A673 (cell line): Measurements from ENCODE around the gene MTFR1L.

ENCODE experiments used
- EZH2 ChIP-seq: fragments of 200-600 bp; sonication (generic); IDR thresholded peaks from 2 replicates; pipeline ENCODE4 v1.6.1; 2017; ENCODE audit warnings: borderline replicate concordance, low read depth, mild to moderate bottlenecking, mixed read lengths, antibody characterized with exemption, low read length; ENCODE audit not compliant: poor library complexity, severe bottlenecking
- TF ChIP-seq, protein P1 (sequence below): fragments of 300-800, 200-600 bp; sonication (generic); conservative IDR thresholded peaks from 2 replicates; pipeline ENCODE4 v1.5.1; 2017; ENCODE audit warnings: low read depth, mild to moderate bottlenecking, antibody characterized with exemption, low read length, moderate library complexity, mixed read lengths

DNA sequence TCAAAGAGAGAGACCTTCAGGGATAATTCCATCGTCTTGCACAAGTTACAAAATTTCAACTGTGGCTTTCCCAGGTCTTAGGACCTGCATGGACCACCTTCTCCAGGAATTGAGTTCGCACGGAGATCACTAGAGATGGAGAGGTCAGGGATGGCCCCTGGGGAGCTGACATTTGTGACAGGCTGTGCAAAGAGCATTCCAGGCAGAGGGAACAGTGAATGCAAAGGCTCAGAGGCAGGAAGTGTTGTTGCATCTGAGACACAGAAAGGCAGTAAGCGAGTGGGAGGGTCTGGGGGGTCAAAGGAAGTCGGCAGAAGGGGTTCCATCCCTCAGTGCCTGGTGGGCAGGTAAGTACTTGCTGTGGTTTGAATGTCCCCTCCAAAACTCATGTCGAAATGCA is 29.3 kb upstream of the MTFR1L start:
- TF ChIP-seq, protein P1, sequence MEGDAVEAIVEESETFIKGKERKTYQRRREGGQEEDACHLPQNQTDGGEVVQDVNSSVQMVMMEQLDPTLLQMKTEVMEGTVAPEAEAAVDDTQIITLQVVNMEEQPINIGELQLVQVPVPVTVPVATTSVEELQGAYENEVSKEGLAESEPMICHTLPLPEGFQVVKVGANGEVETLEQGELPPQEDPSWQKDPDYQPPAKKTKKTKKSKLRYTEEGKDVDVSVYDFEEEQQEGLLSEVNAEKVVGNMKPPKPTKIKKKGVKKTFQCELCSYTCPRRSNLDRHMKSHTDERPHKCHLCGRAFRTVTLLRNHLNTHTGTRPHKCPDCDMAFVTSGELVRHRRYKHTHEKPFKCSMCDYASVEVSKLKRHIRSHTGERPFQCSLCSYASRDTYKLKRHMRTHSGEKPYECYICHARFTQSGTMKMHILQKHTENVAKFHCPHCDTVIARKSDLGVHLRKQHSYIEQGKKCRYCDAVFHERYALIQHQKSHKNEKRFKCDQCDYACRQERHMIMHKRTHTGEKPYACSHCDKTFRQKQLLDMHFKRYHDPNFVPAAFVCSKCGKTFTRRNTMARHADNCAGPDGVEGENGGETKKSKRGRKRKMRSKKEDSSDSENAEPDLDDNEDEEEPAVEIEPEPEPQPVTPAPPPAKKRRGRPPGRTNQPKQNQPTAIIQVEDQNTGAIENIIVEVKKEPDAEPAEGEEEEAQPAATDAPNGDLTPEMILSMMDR, result no peak
- no peak for TF ChIP-seq EZH2
